ENCODE measurements around the gene DRC7.
"Not testable (repeated sequence)": the region's sequence is repeated elsewhere in the genome, so short reads cannot be mapped to it uniquely, and the experiment has no call there.

DRC7 gene

GRCh38 chr16:57660715-57661463 is 33.7 kb upstream of the DRC7 start:
- no peak for DNase-seq

GRCh38 chr16:57661510-57661909 is 33.1 kb upstream of the DRC7 start:
- no peak for DNase-seq

- no peak for DNase-seq
Measured at GRCh38 chr16:57661936-57662906, 32.4 kb upstream of the DRC7 start.

GRCh38 chr16:57663436-57663835 is 31.2 kb upstream of the DRC7 start:
- no peak for DNase-seq

DNA sequence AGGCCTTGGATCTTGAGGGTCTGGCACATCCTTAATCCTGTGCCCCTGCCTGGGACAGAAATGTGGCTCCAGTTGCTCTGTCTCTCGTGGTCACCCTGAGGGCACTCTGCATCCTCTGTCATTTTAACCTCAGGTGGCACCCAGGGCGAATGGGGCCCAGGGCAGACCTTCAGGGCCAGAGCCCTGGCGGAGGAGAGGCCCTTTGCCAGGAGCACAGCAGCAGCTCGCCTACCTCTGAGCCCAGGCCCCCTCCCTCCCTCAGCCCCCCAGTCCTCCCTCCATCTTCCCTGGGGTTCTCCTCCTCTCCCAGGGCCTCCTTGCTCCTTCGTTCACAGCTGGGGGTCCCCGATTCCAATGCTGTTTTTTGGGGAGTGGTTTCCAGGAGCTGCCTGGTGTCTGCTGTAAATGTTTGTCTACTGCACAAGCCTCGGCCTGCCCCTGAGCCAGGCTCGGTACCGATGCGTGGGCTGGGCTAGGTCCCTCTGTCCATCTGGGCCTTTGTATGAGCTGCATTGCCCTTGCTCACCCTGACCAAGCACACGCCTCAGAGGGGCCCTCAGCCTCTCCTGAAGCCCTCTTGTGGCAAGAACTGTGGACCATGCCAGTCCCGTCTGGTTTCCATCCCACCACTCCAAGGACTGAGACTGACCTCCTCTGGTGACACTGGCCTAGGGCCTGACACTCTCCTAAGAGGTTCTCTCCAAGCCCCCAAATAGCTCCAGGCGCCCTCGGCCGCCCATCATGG is 30.5 kb upstream of the DRC7 start:
- no peak for DNase-seq

DNA sequence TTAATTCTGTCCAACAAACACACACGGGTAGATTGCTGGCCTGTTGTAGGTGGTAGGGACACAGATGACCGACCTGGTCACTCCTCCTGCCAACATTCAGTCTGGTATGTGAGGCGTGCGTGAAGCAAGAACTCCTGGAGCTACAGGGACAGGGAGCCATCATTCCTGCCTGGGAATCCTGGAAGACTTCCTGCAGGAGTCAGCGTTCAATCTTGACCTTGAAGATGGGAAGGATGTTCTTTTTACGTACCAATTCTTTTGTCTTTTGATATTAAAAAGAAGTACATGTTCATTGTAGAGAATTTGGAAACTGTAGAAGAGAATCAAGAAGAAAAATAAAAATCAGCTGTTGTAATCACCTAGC is 30.0 kb upstream of the DRC7 start:
- DNase-seq: no peak

GRCh38 chr16:57665541-57665940 is 29.1 kb upstream of the DRC7 start:
- no peak for DNase-seq

DNA sequence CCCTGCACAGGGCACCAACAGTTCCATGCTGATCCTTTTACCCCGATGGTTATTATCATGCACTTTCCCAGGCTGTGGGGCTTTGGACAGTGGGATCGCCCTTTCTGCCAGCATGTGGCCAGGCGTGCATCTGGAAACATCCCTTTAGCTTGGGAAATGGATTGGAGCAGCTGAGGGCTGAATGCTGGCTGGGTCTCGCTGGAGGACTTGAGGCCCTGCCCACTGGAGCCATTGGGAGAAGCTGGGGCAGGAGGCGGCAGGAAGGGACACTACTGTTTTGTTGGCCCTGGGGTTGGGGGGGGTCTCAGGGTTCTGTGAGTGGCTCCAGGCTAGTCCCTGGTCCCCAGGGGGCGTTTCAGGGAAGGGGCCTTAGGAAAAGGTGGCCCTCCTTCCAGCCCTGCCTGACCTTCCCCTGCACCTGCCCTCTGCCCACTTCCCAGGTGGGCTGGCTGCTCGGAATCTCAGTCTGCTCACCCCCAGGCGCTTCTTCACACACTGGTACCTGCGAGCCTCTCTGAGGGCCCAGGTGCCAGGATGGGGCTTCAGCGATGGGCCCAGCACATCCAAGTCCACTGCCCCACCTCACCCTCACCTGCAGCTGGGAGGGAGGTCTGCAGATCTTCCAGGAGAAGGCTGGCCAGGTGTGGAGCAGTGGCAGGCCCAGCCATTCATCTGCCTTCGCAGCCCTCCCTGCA is 28.1 kb upstream of the DRC7 start:
- no peak for DNase-seq

- DNase-seq: no peak
Measured at GRCh38 chr16:57667048-57667525, 27.5 kb upstream of the DRC7 start.

GRCh38 chr16:57667526-57668262 is 26.9 kb upstream of the DRC7 start:
- DNase-seq: no peak

DNA sequence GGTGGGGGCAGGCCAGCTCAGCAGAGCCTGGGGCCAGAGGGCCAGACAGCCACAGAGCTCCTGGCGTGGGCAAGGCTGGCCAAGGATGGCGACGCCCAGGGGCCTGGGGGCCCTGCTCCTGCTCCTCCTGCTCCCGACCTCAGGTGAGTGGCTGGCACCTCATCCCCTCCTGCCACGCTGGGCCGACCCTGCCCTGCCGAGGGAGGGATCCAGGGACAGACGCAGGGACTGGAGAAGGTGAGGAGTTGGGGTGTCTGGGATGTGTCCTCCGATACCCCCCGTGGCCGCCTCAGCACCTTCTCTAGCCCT is 26.4 kb upstream of the DRC7 start, which contains the start of gene ADGRG3:
Gene ADGRG3, plus strand, starts transcription at position 44 of the 309 bp plus-strand sequence. Its CDS starts 42 bp downstream, at position 86.
- DNase-seq: no peak

GRCh38 chr16:57668630-57669475 is 25.8 kb upstream of the DRC7 start:
- no peak for DNase-seq

GRCh38 chr16:57669476-57670162 is 25.0 kb upstream of the DRC7 start:
- DNase-seq: no peak

GRCh38 chr16:57670196-57670595 is 24.4 kb upstream of the DRC7 start:
- no peak for DNase-seq

DNA sequence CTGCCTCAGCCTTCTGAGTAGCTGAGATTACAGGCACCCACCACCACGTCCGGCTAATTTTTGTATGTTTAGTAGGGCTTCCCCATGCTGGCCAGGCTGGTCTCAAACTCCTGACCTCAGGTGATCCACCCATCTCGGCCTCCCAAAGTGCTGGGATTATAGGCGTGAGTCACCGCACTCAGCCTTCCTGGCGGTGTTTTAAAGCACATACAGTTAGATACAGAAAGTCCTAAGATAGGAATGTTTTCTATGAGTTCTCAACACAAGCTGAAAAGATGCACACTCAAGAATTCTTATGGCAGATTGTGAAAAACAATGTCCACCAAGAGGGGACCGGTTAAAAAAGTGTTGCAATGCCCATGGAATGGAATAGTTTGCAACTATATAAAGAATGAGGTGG is 23.2 kb upstream of the DRC7 start:
- not testable (repeated sequence) for DNase-seq

DNA sequence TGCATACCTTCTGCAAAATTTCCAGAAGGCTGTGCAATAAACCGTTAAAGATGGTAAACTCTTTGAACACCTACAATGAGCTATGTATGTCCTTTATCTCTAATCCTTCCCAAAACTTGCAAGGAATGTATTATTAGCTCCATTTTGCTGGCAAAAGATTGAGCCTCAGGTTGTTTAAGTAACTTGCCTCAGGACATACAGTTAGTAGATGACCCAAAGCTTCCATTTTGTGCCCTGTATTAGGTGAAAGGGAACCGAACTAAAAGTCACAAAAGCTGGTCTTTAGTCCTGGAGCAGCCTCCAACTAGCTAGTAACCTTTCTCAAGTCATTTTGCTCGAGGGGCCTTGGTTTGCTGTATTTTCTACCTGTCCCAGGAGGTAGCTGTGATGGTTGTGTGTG is 22.2 kb upstream of the DRC7 start:
- no peak for DNase-seq

- no peak for DNase-seq
Measured at GRCh38 chr16:57672824-57673223, 21.8 kb upstream of the DRC7 start.

- DNase-seq: no peak
Measured at GRCh38 chr16:57675741-57676551, 18.7 kb upstream of the DRC7 start.

DNA sequence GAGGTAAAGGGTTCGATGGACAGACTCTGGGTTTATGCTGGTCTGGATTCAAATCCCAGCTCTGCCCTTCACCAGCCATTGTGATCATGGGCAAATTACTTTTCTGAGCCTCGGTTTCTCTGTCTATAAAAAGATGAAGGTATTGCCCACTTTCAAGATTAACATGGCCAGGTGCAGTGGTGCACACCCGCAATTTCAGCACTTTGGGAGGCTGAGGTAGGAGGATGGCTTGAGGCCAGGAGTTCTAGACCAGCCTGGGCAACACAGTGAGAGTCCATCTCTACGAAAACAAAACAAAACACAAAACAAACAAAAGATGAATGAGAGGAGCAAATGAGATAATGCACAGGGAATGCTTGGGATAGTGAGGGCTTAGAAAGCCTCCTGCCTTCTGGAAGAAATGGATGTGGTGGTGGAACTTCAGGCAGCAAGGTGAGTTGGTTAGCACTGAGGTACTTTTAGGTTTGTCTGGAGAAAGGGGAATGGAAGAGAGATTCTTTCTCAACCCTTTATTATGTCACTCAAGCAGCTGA is 18.0 kb upstream of the DRC7 start:
- DNase-seq: no peak

Measured in DMS79 (cell line).